Measurements from ENCODE around the gene KDM3B. TPM values are rescaled to one million over a fixed set of nuclear protein-coding genes. Genes with fewer than 3 reads are reported as not detected.

The KDM3B gene
- polyA plus RNA-seq, 1 of the 3 experiments (the other 2 are of a cell fraction) = 22.4 TPM

- Histone ChIP-seq H3K9ac (peak overlapping the region; percentile 97; the same call in 1 of the 2 replicates), H4K20me1 (ENCODE audit: insufficient read depth) (no peaks in the 10 kb centered on the region), H3F3A (replicated peaks; ENCODE audit: insufficient read depth) (peaks cover 4% of the 10 kb centered on the region), H3K79me2 (ENCODE audit: insufficient read depth) (peaks cover 51% of the 10 kb centered on the region), H3K9me2 (no peaks in the 10 kb centered on the region), H3K36me3 (replicated peaks in 1 of 2; ENCODE audit: control insufficient read depth in 1 of 2, insufficient read depth in 2 of 2, low read length in 1 of 2) (peaks cover 20 to 27% of the 10 kb centered on the region in 2 experiments), H3K4me1 (ENCODE audit: control insufficient read depth in 1 of 2, insufficient read depth in 2 of 2, low read depth in 1 of 2, low read length in 1 of 2) (peaks cover 4 to 17% of the 10 kb centered on the region in 2 experiments; a peak in 2 of 4 replicates), H3K9me3 (no peaks in the 10 kb centered on the region), H3K27me3 (ENCODE audit: insufficient read depth) (no peaks in the 10 kb centered on the region), H3K4me3 (ENCODE audit: low read depth in 2 of 2, low read length in 1 of 2) (peak overlapping the region; percentile 71 to 73), H3K4me2 (peak overlapping the region; percentile 100), H3K27ac (ENCODE audit: low read depth in 2 of 2, low read length in 1 of 2) (peak overlapping the region in 1 of 2 experiments; percentile 92; a peak in 1 of 4 replicates), H2AFZ (ENCODE audit: low read depth) (no peak overlapping the region)
- POLR2A ChIA-PET = interaction anchor here (0.7 to 3.0 kb wide), 2 partner anchors 13 to 110 kb away, joined by 3 to 44 read pairs; partner anchors contain the start of gene KDM3B
- WGBS (ENCODE audit: low lambda C conversion rate) = 100% methylated on average over 2 of the region's 2 CpGs
- DNase-seq = no peak
- CTCF ChIA-PET = interaction anchor here (0.7 to 13.2 kb wide), 3 partner anchors 12 to 710 kb away, joined by 3 to 239 read pairs (median 3); partner anchors contain the start of gene KDM3B
- no peak for TF ChIP-seq FOSL2 (IDR thresholded peaks at IDR 0.05; ENCODE audit: borderline replicate concordance, low read depth)
- no peak for TF ChIP-seq NRF1 (IDR thresholded peaks at IDR 0.05; ENCODE audit: low read depth, low read length)
- TF ChIP-seq, protein P1, sequence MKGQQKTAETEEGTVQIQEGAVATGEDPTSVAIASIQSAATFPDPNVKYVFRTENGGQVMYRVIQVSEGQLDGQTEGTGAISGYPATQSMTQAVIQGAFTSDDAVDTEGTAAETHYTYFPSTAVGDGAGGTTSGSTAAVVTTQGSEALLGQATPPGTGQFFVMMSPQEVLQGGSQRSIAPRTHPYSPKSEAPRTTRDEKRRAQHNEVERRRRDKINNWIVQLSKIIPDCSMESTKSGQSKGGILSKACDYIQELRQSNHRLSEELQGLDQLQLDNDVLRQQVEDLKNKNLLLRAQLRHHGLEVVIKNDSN (IDR thresholded peaks at IDR 0.05; ENCODE audit: borderline replicate concordance, low read depth) = no peak
- no peak for TF ChIP-seq IRF3 (IDR thresholded peaks at IDR 0.05; ENCODE audit: low read depth, low read length)
- TF ChIP-seq, protein P2, sequence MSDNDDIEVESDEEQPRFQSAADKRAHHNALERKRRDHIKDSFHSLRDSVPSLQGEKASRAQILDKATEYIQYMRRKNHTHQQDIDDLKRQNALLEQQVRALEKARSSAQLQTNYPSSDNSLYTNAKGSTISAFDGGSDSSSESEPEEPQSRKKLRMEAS (IDR thresholded peaks at IDR 0.05; ENCODE audit: low read depth) = no peak
- no peak for TF ChIP-seq MEF2A (IDR thresholded peaks at IDR 0.05; ENCODE audit: borderline replicate concordance, low read depth)
- TF ChIP-seq RAD21 (IDR thresholded peaks at IDR 0.05; ENCODE audit: low read length) = no peak
- TF ChIP-seq ZBTB33 (IDR thresholded peaks at IDR 0.05; ENCODE audit: borderline replicate concordance, low read depth) = no peak
- no peak for TF ChIP-seq EZH2phosphoT487 (IDR thresholded peaks at IDR 0.05; ENCODE audit: borderline replicate concordance, low read depth)
- no peak for TF ChIP-seq SMC3 (IDR thresholded peaks at IDR 0.05; ENCODE audit: low read depth, low read length)
- TF ChIP-seq, protein P3, sequence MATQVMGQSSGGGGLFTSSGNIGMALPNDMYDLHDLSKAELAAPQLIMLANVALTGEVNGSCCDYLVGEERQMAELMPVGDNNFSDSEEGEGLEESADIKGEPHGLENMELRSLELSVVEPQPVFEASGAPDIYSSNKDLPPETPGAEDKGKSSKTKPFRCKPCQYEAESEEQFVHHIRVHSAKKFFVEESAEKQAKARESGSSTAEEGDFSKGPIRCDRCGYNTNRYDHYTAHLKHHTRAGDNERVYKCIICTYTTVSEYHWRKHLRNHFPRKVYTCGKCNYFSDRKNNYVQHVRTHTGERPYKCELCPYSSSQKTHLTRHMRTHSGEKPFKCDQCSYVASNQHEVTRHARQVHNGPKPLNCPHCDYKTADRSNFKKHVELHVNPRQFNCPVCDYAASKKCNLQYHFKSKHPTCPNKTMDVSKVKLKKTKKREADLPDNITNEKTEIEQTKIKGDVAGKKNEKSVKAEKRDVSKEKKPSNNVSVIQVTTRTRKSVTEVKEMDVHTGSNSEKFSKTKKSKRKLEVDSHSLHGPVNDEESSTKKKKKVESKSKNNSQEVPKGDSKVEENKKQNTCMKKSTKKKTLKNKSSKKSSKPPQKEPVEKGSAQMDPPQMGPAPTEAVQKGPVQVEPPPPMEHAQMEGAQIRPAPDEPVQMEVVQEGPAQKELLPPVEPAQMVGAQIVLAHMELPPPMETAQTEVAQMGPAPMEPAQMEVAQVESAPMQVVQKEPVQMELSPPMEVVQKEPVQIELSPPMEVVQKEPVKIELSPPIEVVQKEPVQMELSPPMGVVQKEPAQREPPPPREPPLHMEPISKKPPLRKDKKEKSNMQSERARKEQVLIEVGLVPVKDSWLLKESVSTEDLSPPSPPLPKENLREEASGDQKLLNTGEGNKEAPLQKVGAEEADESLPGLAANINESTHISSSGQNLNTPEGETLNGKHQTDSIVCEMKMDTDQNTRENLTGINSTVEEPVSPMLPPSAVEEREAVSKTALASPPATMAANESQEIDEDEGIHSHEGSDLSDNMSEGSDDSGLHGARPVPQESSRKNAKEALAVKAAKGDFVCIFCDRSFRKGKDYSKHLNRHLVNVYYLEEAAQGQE (IDR thresholded peaks at IDR 0.05; ENCODE audit: low read depth, low read length) = no peak
- no peak for TF ChIP-seq GABPA (IDR thresholded peaks at IDR 0.05; ENCODE audit: low read depth)
- no peak for TF ChIP-seq JUND (IDR thresholded peaks at IDR 0.05)
- no peak for TF ChIP-seq SIN3A (IDR thresholded peaks at IDR 0.05; ENCODE audit: borderline replicate concordance, low read depth, low read length)
- TF ChIP-seq CHD2 (IDR thresholded peaks at IDR 0.05; ENCODE audit: low read length, partially characterized antibody) = no peak
- TF ChIP-seq ELF1 (IDR thresholded peaks at IDR 0.05) = no peak
Measured at GRCh38 chr5:138339464-138339863, 13.0 kb upstream of the KDM3B start.

All from SK-N-SH (cell line).